K562 (cell line): ENCODE results near the gene GPR3. TPM values are rescaled to one million over a fixed set of nuclear protein-coding genes. Genes with fewer than 3 reads are reported as not detected.

Source experiments
- ATAC-seq: fragments of 200-7000 bp; cut with Tn5 transposase; 3 replicates; pipeline ENCODE4 v1.9.1; 2020; ENCODE audit warnings: moderate library complexity
- BruUV-seq: library from RNA; stranded (reverse); fragments of 400-500 nt; replicated peaks from 2 replicates; lab custom pipeline; 2021; lab: Mats Ljungman, UMichigan
- CTCF ChIA-PET: fragments of 300-600 bp; formaldehyde crosslinking; extraction: SDS; loops from one replicate; lab custom pipeline; 2021; ENCODE audit warnings: low intra/inter-chr PET ratio; lab: Yijun Ruan, JAX
- POLR2A ChIA-PET: fragments of 300-600, 350-650 bp; sonication (Branson Sonifier 250); formaldehyde crosslinking; extraction: SDS; loops from one replicate; lab custom pipeline; 2021; ENCODE audit warnings: antibody characterized with exemption, inconsistent platforms; lab: Yijun Ruan, JAX
- DNase-seq, 4 experiments: peaks; one replicate each; pipeline versions ENCODE4 v3.0.0 to v3.0.0-alpha.2; 2011 to 2018; ENCODE audit warnings: low spot score in 3 of 4, mixed read lengths in 3 of 4; ENCODE audit errors: extremely low read depth in 1 of 4
- FAIRE-seq: peaks from 2 replicates; lab custom pipeline; 2011; peaks lifted over from hg19 to GRCh38; lab: Jason Lieb, UNC
- H2AFZ ChIP-seq: 2 replicates; pipeline ENCODE4 v1.6.0; 2011; ENCODE audit warnings: low read depth, low read length, control low read depth, inconsistent platforms
- H3K27ac ChIP-seq: fragments of 200-600 bp; 3 replicates; pipeline ENCODE4 v1.8.0; 2011; ENCODE audit warnings: low read depth, mild to moderate bottlenecking, control low read depth, inconsistent platforms, low read length, moderate library complexity, mixed read lengths; ENCODE audit errors: extremely low read depth
- H3K27me3 ChIP-seq, 2 experiments: fragments of 300-600 bp in 1 of 2; 2 replicates in 1 of 2; 3 replicates in 1 of 2; pipeline versions ENCODE4 v1.6.0 to v1.8.0; 2011; ENCODE audit warnings: inconsistent platforms in 2 of 2, low read length in 2 of 2, mild to moderate bottlenecking in 1 of 2, mixed read lengths in 1 of 2, moderate library complexity in 1 of 2; ENCODE audit not compliant: control insufficient read depth in 2 of 2, insufficient read depth in 2 of 2
- H3K36me3 ChIP-seq: fragments of 300-600 bp; 3 replicates; pipeline ENCODE4 v1.8.0; 2011; ENCODE audit warnings: mild to moderate bottlenecking, low read length, inconsistent platforms; ENCODE audit not compliant: control insufficient read depth, insufficient read depth
- H3K4me1 ChIP-seq, 2 experiments: fragments of 200-600 bp in 1 of 2; replicated peaks in 1 of 2; 2 replicates in 1 of 2; 3 replicates in 1 of 2; pipeline versions ENCODE4 v1.5.1 to v1.8.0; 2011; ENCODE audit warnings: inconsistent platforms in 2 of 2, low read length in 2 of 2, mild to moderate bottlenecking in 1 of 2, mixed read lengths in 1 of 2, moderate library complexity in 1 of 2; ENCODE audit not compliant: control insufficient read depth in 2 of 2, insufficient read depth in 2 of 2
- H3K4me2 ChIP-seq: 2 replicates; pipeline ENCODE4 v1.6.1; 2011; ENCODE audit warnings: low read length, control low read depth, inconsistent platforms, mixed read lengths; ENCODE audit not compliant: insufficient read depth
- H3K4me3 ChIP-seq: fragments of 200-600 bp; sonication (generic), shearing (Covaris generic); 2 replicates; pipeline ENCODE4 v1.5.1; 2016; ENCODE audit warnings: control low read depth, inconsistent platforms
- H3K79me2 ChIP-seq: fragments of 200-600 bp; 3 replicates; pipeline ENCODE4 v1.8.0; 2011; ENCODE audit warnings: low read length, inconsistent platforms; ENCODE audit not compliant: control insufficient read depth, insufficient read depth
- H3K9ac ChIP-seq, 2 experiments: 2 replicates each; pipeline versions ENCODE4 v1.6.0 to v1.6.1; 2011; ENCODE audit warnings: low read depth in 2 of 2, low read length in 2 of 2, control low read depth in 1 of 2, inconsistent platforms in 1 of 2, mild to moderate bottlenecking in 1 of 2, mixed read lengths in 1 of 2; ENCODE audit not compliant: insufficient read depth in 1 of 2
- H3K9me1 ChIP-seq: one replicate; pipeline ENCODE4 v1.6.0; 2011; ENCODE audit warnings: inconsistent platforms, mild to moderate bottlenecking, low read length, moderate library complexity; ENCODE audit not compliant: control insufficient read depth, insufficient read depth
- H3K9me3 ChIP-seq: replicated peaks from 2 replicates; pipeline ENCODE4 v1.5.1; 2011; ENCODE audit warnings: low read depth, low read length, inconsistent platforms; ENCODE audit not compliant: control insufficient read depth, insufficient read depth
- H4K20me1 ChIP-seq: replicated peaks from 2 replicates; pipeline ENCODE4 v1.6.1; 2011; ENCODE audit warnings: low read length, inconsistent platforms, mixed read lengths; ENCODE audit not compliant: control insufficient read depth, insufficient read depth
- ARID2 ChIP-seq: fragments of 450-650 bp; IDR thresholded peaks from 2 replicates; pipeline ENCODE4 v1.6.1; 2017; ENCODE audit warnings: antibody characterized with exemption, mild to moderate bottlenecking
- E2F8 ChIP-seq: fragments of 450-650 bp; IDR thresholded peaks from 2 replicates; pipeline ENCODE4 v1.7.1; 2018; ENCODE audit warnings: mild to moderate bottlenecking, low read depth; ENCODE audit not compliant: partially characterized antibody
- POLR2AphosphoS2 ChIP-seq: IDR thresholded peaks from 2 replicates; pipeline ENCODE4 v1.6.1; 2012; ENCODE audit warnings: low read length, improper control_type of control experiment
- POLR2AphosphoS5 ChIP-seq: IDR thresholded peaks from 2 replicates; pipeline ENCODE4 v1.6.1; 2011; ENCODE audit warnings: mild to moderate bottlenecking, low read depth, low read length, moderate library complexity; ENCODE audit not compliant: control insufficient read depth, insufficient read depth
- POLR2G ChIP-seq: fragments of 200-400 bp; formaldehyde crosslinking; IDR thresholded peaks from 2 replicates; pipeline ENCODE4 v1.6.1; 2017; ENCODE audit warnings: low read depth, mild to moderate bottlenecking, antibody characterized with exemption, low read length, moderate library complexity
- THAP12 ChIP-seq: fragments of 250-450 bp; sonication (Bioruptor Pico); IDR thresholded peaks from 2 replicates; pipeline ENCODE4 v1.9.0; 2021; ENCODE audit warnings: mild to moderate bottlenecking, inconsistent platforms
- ZNF121 ChIP-seq: sonication (generic); formaldehyde crosslinking; conservative IDR thresholded peaks from 2 replicates; pipeline ENCODE4 v1.8.0; 2022; ENCODE audit warnings: missing genetic modification reagents
- ZNF23 ChIP-seq: fragments of 250-450 bp; sonication (Bioruptor Pico); IDR thresholded peaks from 2 replicates; pipeline ENCODE4 v1.4.0; 2020; ENCODE audit warnings: mild to moderate bottlenecking
- ZNF263 ChIP-seq: sonication (generic); formaldehyde crosslinking; IDR thresholded peaks from 2 replicates; pipeline ENCODE4 v1.8.0; 2022; ENCODE audit warnings: mild to moderate bottlenecking, missing genetic modification reagents, borderline replicate concordance
- ZNF583 ChIP-seq: fragments of 250-450 bp; sonication (Bioruptor Pico); IDR thresholded peaks from 2 replicates; pipeline ENCODE4 v1.4.0; 2020
- WGBS: fragments of 100-300 bp; shearing (Covaris generic); methylation state at CpG from one replicate; pipeline ENCODE4 v1.1.6; 2016; ENCODE audit warnings: low coverage, mixed read lengths; ENCODE audit not compliant: insufficient coverage; ENCODE audit errors: missing lambda C conversion rate; 5-methylcytosine and 5-hydroxymethylcytosine counted together
- in situ Hi-C: fragments of 300-500 bp; cut with MboI; formaldehyde crosslinking; loops from 4 replicates; pipeline ENCODE4 v1.15.0; 2018; ENCODE audit warnings: inconsistent platforms, mixed read lengths
- intact Hi-C: fragments of 100-400 bp; cut with micrococcal nuclease; formaldehyde crosslinking; loops from 2 replicates; pipeline ENCODE4 v1.14.2; 2022
- polyA plus RNA-seq, 8 experiments: library from polyadenylated mRNA; depleted of rRNA in 4 of 8; stranded (reverse) in 5 of 8; unstranded in 3 of 8; fragments of >200 nt; fragmentation: Nextera tagmentation in 2 of 8; fragmentation: Illumina TruSeq in 1 of 8; extraction: Ambion mirVana in 2 of 8; extraction: Trizol in 1 of 8; gene quantifications; 2 replicates each; pipeline versions ENCODE4 v1.2.1 to v1.2.3, GENCODE V29; 2011 to 2014; ENCODE audit warnings: inconsistent platforms in 1 of 8, missing spikeins in 1 of 8
- total RNA-seq, 7 experiments: library from RNA; depleted of rRNA in 6 of 7; stranded (reverse); fragments of >200 nt in 6 of 7; fragmentation: Illumina TruSeq in 2 of 7; extraction: Trizol in 2 of 7; gene quantifications; 2 replicates each; pipeline versions ENCODE4 v1.2.1 to v1.2.3, GENCODE V29; 2011 to 2021; ENCODE audit warnings: low replicate concordance in 1 of 7
- TF ChIP-seq, protein P1 (sequence below), 3 experiments: IDR thresholded peaks in 2 of 3; conservative IDR thresholded peaks in 1 of 3; 2 replicates each; pipeline ENCODE4 v1.5.1; 2011 to 2012; ENCODE audit warnings: low read length in 3 of 3, mild to moderate bottlenecking in 3 of 3, control low read depth in 2 of 3, improper control_type of control experiment in 1 of 3, inconsistent platforms in 1 of 3, low read depth in 1 of 3, mixed read lengths in 1 of 3, moderate library complexity in 1 of 3; ENCODE audit not compliant: insufficient read depth in 2 of 3
- TF ChIP-seq, protein P2 (sequence below): IDR thresholded peaks from 2 replicates; pipeline ENCODE4 v1.6.1; 2011; ENCODE audit warnings: borderline replicate concordance, low read depth, mild to moderate bottlenecking, moderate library complexity, low read length; ENCODE audit not compliant: insufficient read depth, poor library complexity, severe bottlenecking

Gene GPR3
- total and polyA plus RNA-seq, 9 of the 15 experiments (the other 6 are each of a cell fraction or from before 2014, with no cell fraction given): 0.24 to 11.5 (median 3.7) TPM

- Histone ChIP-seq H3K9me1 (no peaks in the 10 kb centered on the region), H3K36me3 (peaks cover 27% of the 10 kb centered on the region), H3K27me3 (no peaks in the 10 kb centered on the region), H3K4me2 (no peak overlapping the region), H3K27ac (no peak overlapping the region), H3K9ac (no peak overlapping the region), H3K9me3 (no peaks in the 10 kb centered on the region), H3K79me2 (no peaks in the 10 kb centered on the region), H2AFZ (no peak overlapping the region), H3K4me3 (no peak overlapping the region), H4K20me1 (no peaks in the 10 kb centered on the region), H3K4me1 (peaks cover 0 to 23% of the 10 kb centered on the region in 2 experiments; a peak in 3 of 5 replicates)
- 70% methylated on average over 8 of the region's 8 CpGs for WGBS
- FAIRE-seq (no peak), ATAC-seq (peak; percentile 44), DNase-seq (peak in 1 of 4 experiments; percentile 40)
- in situ Hi-C loops (no loop called here), intact Hi-C loops (loop anchor here (1.0 kb wide), 1 partner anchor 204 kb away; no protein-coding TSS in a partner anchor)
- CTCF ChIA-PET: interaction anchor here (0.7 to 2.7 kb wide), 3 partner anchors 203 to 260 kb away, joined by 4 to 20 read pairs (median 5); no protein-coding TSS in a partner anchor
- POLR2A ChIA-PET: interaction anchor here (0.6 to 2.8 kb wide), 7 partner anchors 8 to 202 kb away, joined by 3 to 23 read pairs (median 3); partner anchors contain the start of genes AHDC1 and MAP3K6
- BruUV-seq: no TSS peak
- TF ChIP-seq POLR2AphosphoS5 (0 out of 2 replicates have a peak, but pooled peaks have one; percentile 46), ARID2 (no peak), POLR2AphosphoS2 (peak; percentile 61; the same call in 1 of the 2 replicates), ZNF23 (no peak), THAP12 (CRISPR knock-in tag) (0 out of 2 replicates have a peak, but pooled peaks have one; percentile 19), E2F8 (peak; percentile 30), POLR2G (peak; percentile 69), ZNF583 (CRISPR knock-in tag) (no peak), ZNF263 (CRISPR knock-in tag) (peak; percentile 45; the same call in 1 of the 2 replicates), ZNF121 (no peak)
- TF ChIP-seq, protein P1, sequence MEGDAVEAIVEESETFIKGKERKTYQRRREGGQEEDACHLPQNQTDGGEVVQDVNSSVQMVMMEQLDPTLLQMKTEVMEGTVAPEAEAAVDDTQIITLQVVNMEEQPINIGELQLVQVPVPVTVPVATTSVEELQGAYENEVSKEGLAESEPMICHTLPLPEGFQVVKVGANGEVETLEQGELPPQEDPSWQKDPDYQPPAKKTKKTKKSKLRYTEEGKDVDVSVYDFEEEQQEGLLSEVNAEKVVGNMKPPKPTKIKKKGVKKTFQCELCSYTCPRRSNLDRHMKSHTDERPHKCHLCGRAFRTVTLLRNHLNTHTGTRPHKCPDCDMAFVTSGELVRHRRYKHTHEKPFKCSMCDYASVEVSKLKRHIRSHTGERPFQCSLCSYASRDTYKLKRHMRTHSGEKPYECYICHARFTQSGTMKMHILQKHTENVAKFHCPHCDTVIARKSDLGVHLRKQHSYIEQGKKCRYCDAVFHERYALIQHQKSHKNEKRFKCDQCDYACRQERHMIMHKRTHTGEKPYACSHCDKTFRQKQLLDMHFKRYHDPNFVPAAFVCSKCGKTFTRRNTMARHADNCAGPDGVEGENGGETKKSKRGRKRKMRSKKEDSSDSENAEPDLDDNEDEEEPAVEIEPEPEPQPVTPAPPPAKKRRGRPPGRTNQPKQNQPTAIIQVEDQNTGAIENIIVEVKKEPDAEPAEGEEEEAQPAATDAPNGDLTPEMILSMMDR (IDR thresholded peaks at IDR 0.05 in 2 of 3, conservative IDR thresholded peaks at IDR 0.05 in 1 of 3; ENCODE audit: insufficient read depth in 2 of 3, low read depth in 1 of 3, low read length in 3 of 3): peak; percentile 38 to 50 (median 42); a peak in 4 of 6 replicates
- TF ChIP-seq, protein P2, sequence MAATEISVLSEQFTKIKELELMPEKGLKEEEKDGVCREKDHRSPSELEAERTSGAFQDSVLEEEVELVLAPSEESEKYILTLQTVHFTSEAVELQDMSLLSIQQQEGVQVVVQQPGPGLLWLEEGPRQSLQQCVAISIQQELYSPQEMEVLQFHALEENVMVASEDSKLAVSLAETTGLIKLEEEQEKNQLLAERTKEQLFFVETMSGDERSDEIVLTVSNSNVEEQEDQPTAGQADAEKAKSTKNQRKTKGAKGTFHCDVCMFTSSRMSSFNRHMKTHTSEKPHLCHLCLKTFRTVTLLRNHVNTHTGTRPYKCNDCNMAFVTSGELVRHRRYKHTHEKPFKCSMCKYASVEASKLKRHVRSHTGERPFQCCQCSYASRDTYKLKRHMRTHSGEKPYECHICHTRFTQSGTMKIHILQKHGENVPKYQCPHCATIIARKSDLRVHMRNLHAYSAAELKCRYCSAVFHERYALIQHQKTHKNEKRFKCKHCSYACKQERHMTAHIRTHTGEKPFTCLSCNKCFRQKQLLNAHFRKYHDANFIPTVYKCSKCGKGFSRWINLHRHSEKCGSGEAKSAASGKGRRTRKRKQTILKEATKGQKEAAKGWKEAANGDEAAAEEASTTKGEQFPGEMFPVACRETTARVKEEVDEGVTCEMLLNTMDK: no peak
These were observed 9.9 kb downstream of the GPR3 start for GRCh38 chr1:27402349-27402754.
